T-helper 17 cell (primary cell): Measurements from ENCODE around the gene MAGI2. TPM values are rescaled to one million over a fixed set of nuclear protein-coding genes. Genes with fewer than 3 reads are reported as not detected.

Experiments used
- ATAC-seq: fragments of 150-1000 bp; cut with Tn5 transposase; 2 replicates; pipeline ENCODE4 v1.10.0; 2021; ENCODE audit warnings: mild to moderate bottlenecking, moderate library complexity
- DNase-seq, 3 donors: peaks; one replicate each; pipeline versions ENCODE4 v3.0.0 to v3.0.0-alpha.2; 2020 to 2021
- H3K9me3 ChIP-seq: one replicate; pipeline ENCODE4 v1.7.0; 2013; ENCODE audit warnings: low read length, mild to moderate bottlenecking; ENCODE audit not compliant: control insufficient read depth, poor library complexity, severe bottlenecking
- H3K27ac Mint-ChIP-seq: one replicate; pipeline ENCODE4 v1.8.0; 2022; ENCODE audit warnings: mild to moderate bottlenecking, moderate library complexity, mixed read lengths
- H3K27me3 Mint-ChIP-seq: one replicate; pipeline ENCODE4 v1.8.0; 2022; ENCODE audit warnings: mixed read lengths
- H3K36me3 Mint-ChIP-seq: one replicate; pipeline ENCODE4 v1.8.0; 2022; ENCODE audit warnings: low read depth, mixed read lengths
- H3K4me1 Mint-ChIP-seq: one replicate; pipeline ENCODE4 v1.8.0; 2022; ENCODE audit warnings: mild to moderate bottlenecking, mixed read lengths
- H3K4me3 Mint-ChIP-seq: one replicate; pipeline ENCODE4 v1.8.0; 2022; ENCODE audit warnings: mild to moderate bottlenecking, moderate library complexity, mixed read lengths
- total RNA-seq, 4 donors: library from RNA in 2 of 4; stranded (reverse) in 2 of 4; gene quantifications; one replicate each; pipeline ENCODE4 v1.2.3 and lab custom pipeline; 2022 to 2026

MAGI2 gene
- total RNA-seq, 2 donors from 2014 or later = 0.73 TPM; not detected in 1

GRCh38 chr7:79175374-79175773 lies 278.1 kb downstream of the MAGI2 start:
- H3K4me3 Mint-ChIP-seq = no peak overlapping the region
- no peak for DNase-seq
- no peaks in the 10 kb centered on the region for H3K27me3 Mint-ChIP-seq
- no peaks in the 10 kb centered on the region for H3K9me3 ChIP-seq
- no peaks in the 10 kb centered on the region for H3K4me1 Mint-ChIP-seq
- ATAC-seq = no peak
- no peaks in the 10 kb centered on the region for H3K36me3 Mint-ChIP-seq
- H3K27ac Mint-ChIP-seq = no peak overlapping the region

- Mint-ChIP-seq H3K4me3 (no peak overlapping the region), H3K27me3 (no peaks in the 10 kb centered on the region), H3K27ac (no peak overlapping the region), H3K36me3 (no peaks in the 10 kb centered on the region), H3K4me1 (no peaks in the 10 kb centered on the region)
- DNase-seq (no peak), ATAC-seq (no peak)
- H3K9me3 ChIP-seq = no peaks in the 10 kb centered on the region
These were observed 288.2 kb downstream of the MAGI2 start for GRCh38 chr7:79165225-79165624.

GRCh38 chr7:79159040-79159664 lies 294.3 kb downstream of the MAGI2 start:
- H3K4me3 Mint-ChIP-seq = no peak overlapping the region
- no peak for ATAC-seq
- H3K36me3 Mint-ChIP-seq = no peaks in the 10 kb centered on the region
- no peaks in the 10 kb centered on the region for H3K27me3 Mint-ChIP-seq
- no peaks in the 10 kb centered on the region for H3K9me3 ChIP-seq
- no peak for DNase-seq
- no peaks in the 10 kb centered on the region for H3K4me1 Mint-ChIP-seq
- no peak overlapping the region for H3K27ac Mint-ChIP-seq

- H3K4me3 Mint-ChIP-seq = no peak overlapping the region
- no peaks in the 10 kb centered on the region for H3K9me3 ChIP-seq
- no peaks in the 10 kb centered on the region for H3K4me1 Mint-ChIP-seq
- H3K27me3 Mint-ChIP-seq = no peaks in the 10 kb centered on the region
- ATAC-seq = no peak
- no peaks in the 10 kb centered on the region for H3K36me3 Mint-ChIP-seq
- no peak overlapping the region for H3K27ac Mint-ChIP-seq
- DNase-seq = no peak
These were observed 296.2 kb downstream of the MAGI2 start for GRCh38 chr7:79157281-79157680.

- Mint-ChIP-seq H3K27ac (no peak overlapping the region), H3K36me3 (no peaks in the 10 kb centered on the region), H3K27me3 (no peaks in the 10 kb centered on the region), H3K4me3 (no peak overlapping the region), H3K4me1 (no peaks in the 10 kb centered on the region)
- ATAC-seq = no peak
- no peak for DNase-seq
- no peaks in the 10 kb centered on the region for H3K9me3 ChIP-seq
These were observed 303.6 kb downstream of the MAGI2 start for GRCh38 chr7:79149831-79150230.

- no peak for DNase-seq
- H3K27ac Mint-ChIP-seq = no peak overlapping the region
- no peaks in the 10 kb centered on the region for H3K4me1 Mint-ChIP-seq
- H3K36me3 Mint-ChIP-seq = no peaks in the 10 kb centered on the region
- H3K27me3 Mint-ChIP-seq = no peaks in the 10 kb centered on the region
- ATAC-seq = no peak
- H3K4me3 Mint-ChIP-seq = no peak overlapping the region
- H3K9me3 ChIP-seq = no peaks in the 10 kb centered on the region
These were observed 310.8 kb downstream of the MAGI2 start for GRCh38 chr7:79142706-79143105.

GRCh38 chr7:79141252-79141651 lies 312.2 kb downstream of the MAGI2 start:
- no peaks in the 10 kb centered on the region for H3K4me1 Mint-ChIP-seq
- no peak for ATAC-seq
- no peak for DNase-seq
- no peaks in the 10 kb centered on the region for H3K27me3 Mint-ChIP-seq
- no peaks in the 10 kb centered on the region for H3K9me3 ChIP-seq
- no peak overlapping the region for H3K4me3 Mint-ChIP-seq
- no peak overlapping the region for H3K27ac Mint-ChIP-seq
- H3K36me3 Mint-ChIP-seq = no peaks in the 10 kb centered on the region

GRCh38 chr7:79137942-79138341 lies 315.5 kb downstream of the MAGI2 start:
- no peak for ATAC-seq

GRCh38 chr7:79132844-79133451 lies 320.5 kb downstream of the MAGI2 start:
- no peaks in the 10 kb centered on the region for H3K9me3 ChIP-seq
- Mint-ChIP-seq H3K27ac (no peak overlapping the region), H3K36me3 (no peaks in the 10 kb centered on the region), H3K4me1 (no peaks in the 10 kb centered on the region), H3K4me3 (no peak overlapping the region), H3K27me3 (no peaks in the 10 kb centered on the region)
- no peak for ATAC-seq
- no peak for DNase-seq

More at GRCh38 chr7:79137942-79138341, 315.5 kb downstream of the MAGI2 start:
- DNase-seq = no peak
- H3K4me3 Mint-ChIP-seq = no peak overlapping the region
- H3K4me1 Mint-ChIP-seq = no peaks in the 10 kb centered on the region
- no peak overlapping the region for H3K27ac Mint-ChIP-seq
- no peaks in the 10 kb centered on the region for H3K36me3 Mint-ChIP-seq
- no peaks in the 10 kb centered on the region for H3K9me3 ChIP-seq
- H3K27me3 Mint-ChIP-seq = no peaks in the 10 kb centered on the region

- Mint-ChIP-seq H3K4me3 (no peak overlapping the region), H3K27ac (no peak overlapping the region), H3K36me3 (no peaks in the 10 kb centered on the region), H3K4me1 (no peaks in the 10 kb centered on the region), H3K27me3 (no peaks in the 10 kb centered on the region)
- H3K9me3 ChIP-seq = no peaks in the 10 kb centered on the region
- DNase-seq (no peak), ATAC-seq (no peak)
These were observed 322.8 kb downstream of the MAGI2 start for GRCh38 chr7:79130715-79131114.

GRCh38 chr7:79124331-79124730 lies 329.1 kb downstream of the MAGI2 start:
- Mint-ChIP-seq H3K4me3 (no peak overlapping the region), H3K27ac (no peak overlapping the region), H3K4me1 (no peaks in the 10 kb centered on the region), H3K27me3 (no peaks in the 10 kb centered on the region), H3K36me3 (no peaks in the 10 kb centered on the region)
- H3K9me3 ChIP-seq = no peaks in the 10 kb centered on the region
- no peak for ATAC-seq
- DNase-seq = no peak

- H3K27ac Mint-ChIP-seq = no peak overlapping the region
- DNase-seq (no peak), ATAC-seq (no peak)
- no peaks in the 10 kb centered on the region for H3K9me3 ChIP-seq
- no peaks in the 10 kb centered on the region for H3K4me1 Mint-ChIP-seq
- H3K36me3 Mint-ChIP-seq = no peaks in the 10 kb centered on the region
- no peaks in the 10 kb centered on the region for H3K27me3 Mint-ChIP-seq
- H3K4me3 Mint-ChIP-seq = no peak overlapping the region
These were observed 335.3 kb downstream of the MAGI2 start for GRCh38 chr7:79118143-79118542.

- DNase-seq = no peak
- Mint-ChIP-seq H3K27ac (no peak overlapping the region), H3K27me3 (no peaks in the 10 kb centered on the region), H3K4me1 (no peaks in the 10 kb centered on the region), H3K36me3 (no peaks in the 10 kb centered on the region), H3K4me3 (no peak overlapping the region)
- ATAC-seq = no peak
- H3K9me3 ChIP-seq = no peaks in the 10 kb centered on the region
These were observed 357.1 kb downstream of the MAGI2 start for GRCh38 chr7:79096361-79096805.

- Mint-ChIP-seq H3K27me3 (no peaks in the 10 kb centered on the region), H3K36me3 (no peaks in the 10 kb centered on the region), H3K4me3 (no peak overlapping the region), H3K27ac (no peak overlapping the region), H3K4me1 (no peaks in the 10 kb centered on the region)
- no peaks in the 10 kb centered on the region for H3K9me3 ChIP-seq
- no peak for DNase-seq
- no peak for ATAC-seq
These were observed 360.0 kb downstream of the MAGI2 start for GRCh38 chr7:79093421-79093820.
